ENCODE results near the gene OR52W1. TPM values are rescaled to one million over a fixed set of nuclear protein-coding genes. Genes with fewer than 3 reads are reported as not detected.

Gene OR52W1
- total RNA-seq, 4 donors from 2014 or later, result not detected

DNA sequence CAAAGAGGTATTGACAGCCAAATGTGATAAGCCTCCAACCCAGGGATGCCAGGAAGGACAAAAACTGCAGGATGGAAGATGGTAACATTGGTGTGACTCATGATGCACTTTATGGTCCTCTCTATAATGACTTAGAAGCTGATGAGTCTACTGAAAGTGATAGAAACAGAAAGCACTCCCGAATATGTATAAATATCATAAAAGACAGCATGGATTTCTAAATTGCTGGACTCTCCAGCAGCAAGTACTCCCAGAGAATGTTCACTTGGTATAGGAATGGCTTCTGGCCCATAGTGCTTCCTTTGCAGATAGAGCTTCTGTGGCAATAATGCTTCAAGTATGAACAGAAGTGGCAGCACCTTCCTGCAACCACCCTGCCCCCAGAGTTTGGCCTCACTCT is 28.8 kb upstream of the OR52W1 start, which contains the start of gene OR52B2:
Gene OR52B2, minus strand, starts transcription at position 101 of the 400 bp plus-strand sequence. Its CDS starts 0 bp downstream, at position 101.
- intact Hi-C loops (cut with DNase I), result no loop called here
- H3K27ac ChIP-seq (replicated peaks in 1 of 4), result no peak within 1 kb of the TSS
- no peak within 1 kb of the TSS for H3K4me3 ChIP-seq
- peaks cover 0 to 4% (median 3%) of the 10 kb centered on the region in 4 donors for H3K9me3 ChIP-seq
- DNase-seq (ENCODE audit: extremely low spot score), result no peak
- TF ChIP-seq EP300 (IDR thresholded peaks at IDR 0.05) (no peak), POLR2A (IDR thresholded peaks at IDR 0.05; ENCODE audit: low read depth) (no peak), POLR2AphosphoS5 (IDR thresholded peaks at IDR 0.05) (no peak)
- TF ChIP-seq, protein P1, sequence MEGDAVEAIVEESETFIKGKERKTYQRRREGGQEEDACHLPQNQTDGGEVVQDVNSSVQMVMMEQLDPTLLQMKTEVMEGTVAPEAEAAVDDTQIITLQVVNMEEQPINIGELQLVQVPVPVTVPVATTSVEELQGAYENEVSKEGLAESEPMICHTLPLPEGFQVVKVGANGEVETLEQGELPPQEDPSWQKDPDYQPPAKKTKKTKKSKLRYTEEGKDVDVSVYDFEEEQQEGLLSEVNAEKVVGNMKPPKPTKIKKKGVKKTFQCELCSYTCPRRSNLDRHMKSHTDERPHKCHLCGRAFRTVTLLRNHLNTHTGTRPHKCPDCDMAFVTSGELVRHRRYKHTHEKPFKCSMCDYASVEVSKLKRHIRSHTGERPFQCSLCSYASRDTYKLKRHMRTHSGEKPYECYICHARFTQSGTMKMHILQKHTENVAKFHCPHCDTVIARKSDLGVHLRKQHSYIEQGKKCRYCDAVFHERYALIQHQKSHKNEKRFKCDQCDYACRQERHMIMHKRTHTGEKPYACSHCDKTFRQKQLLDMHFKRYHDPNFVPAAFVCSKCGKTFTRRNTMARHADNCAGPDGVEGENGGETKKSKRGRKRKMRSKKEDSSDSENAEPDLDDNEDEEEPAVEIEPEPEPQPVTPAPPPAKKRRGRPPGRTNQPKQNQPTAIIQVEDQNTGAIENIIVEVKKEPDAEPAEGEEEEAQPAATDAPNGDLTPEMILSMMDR (IDR thresholded peaks at IDR 0.05), result no peak
- no peaks in the 10 kb centered on the region for H3K36me3 ChIP-seq
- H3K27me3 ChIP-seq, result peaks cover 0 to 3% (median 0%) of the 10 kb centered on the region in 4 donors
- WGBS, result 61% methylated on average over 1 of the region's 1 CpG
- H3K4me1 ChIP-seq, result no peaks in the 10 kb centered on the region

DNA sequence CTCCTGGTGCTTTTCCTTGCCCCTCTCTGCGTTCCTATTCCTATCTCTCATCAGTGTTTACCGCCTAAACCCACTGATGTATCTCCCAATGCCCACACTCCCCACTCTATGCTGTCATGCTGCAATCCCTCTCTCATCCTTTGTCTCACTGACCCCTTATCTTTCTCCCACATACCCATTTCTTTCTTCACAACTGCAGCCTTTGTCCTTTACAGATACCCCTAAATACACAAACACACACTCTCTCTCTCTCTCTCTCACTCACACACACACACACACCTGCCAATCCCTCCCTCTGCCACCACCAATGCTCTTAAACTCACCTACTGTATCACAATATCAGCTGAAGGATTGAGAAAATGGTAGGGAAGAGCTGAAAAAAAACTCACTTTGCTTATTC is 23.6 kb upstream of the OR52W1 start:
- Histone ChIP-seq H3K4me3 (no peak overlapping the region), H3K27me3 (peaks cover 0 to 3% (median 0%) of the 10 kb centered on the region in 4 donors), H3K9me3 (no peaks in the 10 kb centered on the region), H3K36me3 (no peaks in the 10 kb centered on the region), H3K4me1 (no peaks in the 10 kb centered on the region), H3K27ac (replicated peaks in 1 of 4) (no peak overlapping the region)
- intact Hi-C loops (cut with DNase I), result no loop called here
- DNase-seq (ENCODE audit: extremely low spot score), result no peak
- TF ChIP-seq, protein P1 (IDR thresholded peaks at IDR 0.05), result no peak
- no peak for TF ChIP-seq POLR2A (IDR thresholded peaks at IDR 0.05; ENCODE audit: low read depth)
- no peak for TF ChIP-seq EP300 (IDR thresholded peaks at IDR 0.05)
- TF ChIP-seq POLR2AphosphoS5 (IDR thresholded peaks at IDR 0.05), result no peak
- WGBS, result 50% methylated on average over 2 of the region's 2 CpGs

DNA sequence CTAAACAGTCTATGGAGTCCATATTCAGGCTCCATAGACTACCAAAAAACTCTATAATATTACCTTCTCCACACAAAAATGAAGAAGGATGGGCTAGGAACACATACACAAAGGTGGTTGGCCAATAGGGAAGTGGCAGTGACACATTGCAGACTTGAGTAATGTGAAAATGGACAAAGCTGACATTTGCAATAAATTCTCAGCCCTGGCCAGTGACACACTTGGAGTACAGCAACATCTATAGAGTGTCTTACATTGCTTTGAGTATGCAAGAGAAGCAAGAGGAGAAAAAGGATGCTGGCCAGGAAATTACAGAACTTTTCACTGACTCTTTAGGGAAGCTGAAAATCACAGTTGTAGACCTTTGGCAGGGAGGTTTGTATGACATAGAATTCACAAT is 7.3 kb upstream of the OR52W1 start:
- H3K4me3 ChIP-seq, result no peak overlapping the region
- TF ChIP-seq, protein P1 (IDR thresholded peaks at IDR 0.05), result no peak
- no peak for TF ChIP-seq POLR2AphosphoS5 (IDR thresholded peaks at IDR 0.05)
- intact Hi-C loops (cut with DNase I), result no loop called here

DNA sequence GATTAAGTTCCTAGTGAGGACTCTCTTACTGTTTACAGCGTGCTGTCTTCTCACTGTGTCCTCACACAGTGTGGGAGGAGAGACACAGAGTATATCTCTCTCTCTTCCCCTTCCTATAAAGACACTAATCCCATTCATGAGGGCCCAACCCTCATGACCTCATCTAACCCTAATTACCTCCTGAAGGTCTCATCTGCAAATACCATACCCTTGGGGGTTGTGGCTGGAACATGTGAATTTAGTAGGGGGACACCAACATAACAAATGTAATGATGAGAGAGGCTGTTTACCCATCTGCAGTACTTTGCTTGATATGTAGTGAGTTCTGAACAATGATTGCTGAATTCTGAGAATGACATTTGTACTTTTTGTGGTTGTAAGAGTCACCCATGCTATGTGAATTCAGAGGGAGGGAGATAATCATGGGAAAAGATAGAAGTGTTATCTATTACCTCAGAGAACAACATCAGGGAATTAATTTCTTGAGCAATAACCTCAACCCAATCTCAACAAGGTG is 4.9 kb upstream of the OR52W1 start:
- TF ChIP-seq, protein P1 (IDR thresholded peaks at IDR 0.05), result no peak
- TF ChIP-seq POLR2AphosphoS5 (IDR thresholded peaks at IDR 0.05) (no peak), POLR2A (IDR thresholded peaks at IDR 0.05; ENCODE audit: low read depth) (no peak), EP300 (IDR thresholded peaks at IDR 0.05) (no peak)
- 62% methylated on average over 1 of the region's 1 CpG for WGBS
- Histone ChIP-seq H3K36me3 (no peaks in the 10 kb centered on the region), H3K27ac (replicated peaks in 1 of 4) (no peak overlapping the region), H3K27me3 (no peaks in the 10 kb centered on the region), H3K9me3 (no peaks in the 10 kb centered on the region), H3K4me1 (no peaks in the 10 kb centered on the region), H3K4me3 (no peak overlapping the region)
- intact Hi-C loops (cut with DNase I), result no loop called here
- peak; percentile 70 for DNase-seq (ENCODE audit: extremely low spot score)

More for the DNA sequence above, 7.3 kb upstream of the OR52W1 start:
- H3K9me3 ChIP-seq, result no peaks in the 10 kb centered on the region
- DNase-seq (ENCODE audit: extremely low spot score), result peak; percentile 31
- no peak overlapping the region for H3K27ac ChIP-seq (replicated peaks in 1 of 4)
- no peaks in the 10 kb centered on the region for H3K4me1 ChIP-seq
- no peaks in the 10 kb centered on the region for H3K36me3 ChIP-seq
- no peaks in the 10 kb centered on the region for H3K27me3 ChIP-seq

DNA sequence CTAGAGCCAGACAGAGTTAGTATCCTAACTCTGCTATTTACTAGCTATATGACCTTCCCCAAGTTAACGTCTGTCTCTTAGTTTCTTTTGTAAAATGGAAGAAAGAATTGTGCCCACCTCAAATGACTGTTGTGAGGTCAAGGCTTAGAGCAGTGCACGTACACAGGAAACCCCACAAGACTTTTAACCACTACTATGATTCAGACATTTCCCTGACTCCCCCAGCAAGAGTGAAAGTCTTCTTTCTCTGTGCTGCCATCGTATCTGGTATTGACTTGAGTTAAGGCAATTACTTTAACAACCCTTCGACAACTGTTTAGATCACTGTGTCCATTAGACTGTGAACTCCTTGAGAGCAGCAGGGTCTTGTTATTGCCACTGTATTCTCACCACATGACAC is 2.6 kb upstream of the OR52W1 start:
- Histone ChIP-seq H3K9me3 (no peaks in the 10 kb centered on the region), H3K4me1 (no peaks in the 10 kb centered on the region), H3K27me3 (no peaks in the 10 kb centered on the region), H3K36me3 (no peaks in the 10 kb centered on the region), H3K27ac (replicated peaks in 1 of 4) (no peak overlapping the region), H3K4me3 (no peak overlapping the region)
- WGBS, result 51% methylated on average over 4 of the region's 4 CpGs
- no peak for DNase-seq (ENCODE audit: extremely low spot score)
- intact Hi-C loops (cut with DNase I), result no loop called here
- TF ChIP-seq POLR2A (IDR thresholded peaks at IDR 0.05; ENCODE audit: low read depth) (no peak), POLR2AphosphoS5 (IDR thresholded peaks at IDR 0.05) (no peak), EP300 (IDR thresholded peaks at IDR 0.05) (no peak)
- TF ChIP-seq, protein P1 (IDR thresholded peaks at IDR 0.05), result no peak

Measured in esophagus muscularis mucosa (tissue), 4 donors.